Effector CD8-positive, alpha-beta T cell (primary cell): ENCODE measurements around the gene AQP12B.

Source experiments
- DNase-seq: peaks from one replicate; lab custom pipeline; 2025; lab: John Stamatoyannopoulos, UW

The AQP12B gene

DNA sequence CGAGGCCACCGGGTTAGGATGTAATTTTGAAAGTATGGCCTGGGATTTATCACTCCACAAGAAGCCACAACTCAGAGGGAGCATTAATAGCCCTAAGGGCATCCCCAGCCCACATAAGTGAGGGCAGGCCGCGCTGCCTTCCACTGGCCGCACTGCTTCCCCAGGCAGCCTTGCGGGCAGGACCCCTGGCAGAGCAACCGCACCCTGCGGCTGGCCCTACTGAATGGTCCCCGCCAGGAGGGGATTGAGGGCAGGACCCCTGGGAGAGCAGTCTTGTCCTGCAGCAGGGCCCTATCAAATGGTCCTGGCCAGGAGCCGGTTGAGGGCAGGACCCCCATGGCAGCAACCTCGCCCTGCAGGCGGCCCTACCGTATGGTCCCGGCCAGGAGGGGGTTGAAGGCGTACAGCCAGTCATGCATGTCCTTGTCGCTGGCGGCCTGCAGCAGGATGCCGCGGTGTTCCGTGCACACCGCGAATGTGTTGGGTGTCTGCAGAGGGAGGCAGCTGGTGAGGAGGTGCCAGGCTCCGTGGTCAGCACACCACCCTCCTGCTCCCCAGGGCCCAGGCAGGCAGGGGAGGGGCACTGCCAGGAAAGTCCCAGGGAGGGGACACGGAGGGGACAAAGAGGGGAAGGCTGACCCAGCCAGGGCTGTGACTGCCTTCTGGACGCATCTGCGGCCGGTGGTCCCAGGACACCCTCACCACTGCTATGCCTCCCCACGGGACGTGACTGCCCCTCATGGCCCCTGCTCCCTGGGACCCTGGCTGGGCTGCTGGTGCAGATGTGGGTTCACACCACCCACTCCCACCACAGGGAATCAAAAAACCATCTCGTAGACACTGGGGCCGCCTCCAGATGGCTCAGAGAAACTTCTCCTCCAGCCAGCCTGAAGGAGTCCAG is 35.2 kb upstream of the AQP12B start:
- no peak for DNase-seq

DNA sequence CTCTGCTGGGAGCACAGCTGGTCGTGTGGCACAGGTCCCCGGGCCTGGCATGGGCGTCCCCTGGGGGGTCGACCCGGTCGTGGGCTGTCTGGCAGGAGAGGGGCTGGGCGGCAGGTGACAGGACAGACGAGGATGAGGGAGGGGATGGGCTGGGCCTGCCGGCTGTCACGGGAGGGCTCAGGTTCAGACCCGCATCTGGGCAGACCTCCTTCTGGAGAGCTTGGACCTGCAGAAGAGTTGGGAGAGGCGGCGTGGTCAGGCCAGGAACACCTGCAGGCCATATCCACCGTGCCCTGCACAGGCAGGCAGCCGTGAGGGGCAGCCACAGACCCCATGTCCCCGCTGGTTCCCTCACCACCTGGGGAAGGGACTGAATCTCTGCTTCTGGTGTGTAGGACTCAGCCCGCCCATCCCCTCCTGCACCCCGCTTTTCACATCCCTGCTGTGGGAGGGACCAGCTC is 34.5 kb upstream of the AQP12B start:
- no peak for DNase-seq

DNA sequence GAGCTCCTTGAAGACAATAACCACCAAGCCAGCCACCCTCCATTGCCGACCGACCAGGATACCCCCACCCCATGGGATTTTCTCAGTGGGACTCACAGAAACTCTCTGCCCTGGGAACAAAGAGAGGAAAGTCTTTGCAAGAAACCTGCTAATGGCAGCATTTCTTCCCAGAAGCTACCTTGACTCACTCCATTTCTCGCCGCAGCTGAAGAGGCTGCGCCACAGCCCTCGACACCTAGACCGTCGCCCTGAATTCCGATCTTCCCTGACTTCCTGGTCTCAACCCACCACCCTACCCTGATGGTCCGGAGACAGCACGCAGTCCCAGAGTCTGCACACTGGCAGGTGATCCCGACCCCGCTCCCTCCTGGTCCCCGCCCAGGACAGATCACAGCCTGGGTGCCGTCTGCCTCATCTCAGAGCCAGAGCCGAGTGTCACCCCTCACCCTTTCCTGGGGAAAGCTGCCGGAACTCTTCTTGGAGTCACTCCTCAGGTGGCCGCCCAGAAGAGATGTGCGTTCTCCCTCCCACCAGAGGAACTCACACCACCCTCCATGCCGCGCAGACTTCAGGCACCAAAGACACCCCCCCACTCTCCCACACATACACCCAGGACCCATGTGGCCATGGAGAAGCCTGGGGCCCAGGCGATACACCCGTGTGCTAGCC is 33.6 kb upstream of the AQP12B start:
- DNase-seq: no peak

DNA sequence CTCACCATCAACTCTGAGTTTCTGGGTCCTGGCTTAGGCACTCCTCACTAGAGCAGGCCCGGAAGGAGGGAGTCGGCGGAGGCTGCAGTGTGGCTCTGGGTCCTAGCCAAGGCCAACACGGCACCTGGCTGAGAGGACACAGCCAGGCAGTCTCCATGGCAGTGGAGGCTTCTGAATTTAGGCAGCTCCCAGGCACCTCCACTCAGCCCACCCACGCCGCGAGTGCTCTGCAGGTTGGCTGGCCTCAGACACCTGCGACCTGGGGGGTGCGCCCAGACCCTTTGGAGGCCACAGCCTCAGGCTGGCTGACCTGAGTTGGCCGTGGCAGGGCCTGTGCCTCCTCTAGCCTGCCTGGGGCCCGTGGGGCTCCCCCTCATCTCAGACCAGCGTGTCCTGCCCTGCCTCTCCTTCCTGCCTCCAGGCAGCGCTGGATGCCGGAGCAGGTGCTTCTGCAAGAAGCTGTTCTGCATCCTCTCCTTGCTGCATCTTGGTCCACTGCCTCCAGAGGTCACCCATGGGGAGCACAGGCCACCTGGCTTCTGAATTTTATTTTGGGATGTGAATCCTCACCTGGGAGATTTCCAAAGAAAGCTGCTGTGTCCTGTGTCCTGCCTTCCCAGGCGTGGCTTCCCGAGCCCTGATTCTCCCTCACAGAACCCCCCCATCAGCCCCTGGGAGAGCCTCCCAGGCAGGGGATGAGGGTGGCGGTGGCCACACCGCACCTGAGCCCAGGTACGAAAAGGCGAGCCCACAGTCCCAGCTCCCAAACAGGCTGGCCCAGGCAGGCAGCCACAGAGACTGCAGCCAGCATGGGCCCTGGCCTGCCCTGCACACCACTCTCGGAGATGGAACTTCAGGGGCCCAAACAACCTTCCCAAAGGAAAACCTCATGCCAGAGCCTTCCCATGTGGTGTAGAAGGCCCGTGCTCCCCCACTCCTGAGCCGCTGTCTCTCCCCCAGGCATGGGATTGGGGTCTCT is 32.4 kb upstream of the AQP12B start:
- DNase-seq: no peak

DNA sequence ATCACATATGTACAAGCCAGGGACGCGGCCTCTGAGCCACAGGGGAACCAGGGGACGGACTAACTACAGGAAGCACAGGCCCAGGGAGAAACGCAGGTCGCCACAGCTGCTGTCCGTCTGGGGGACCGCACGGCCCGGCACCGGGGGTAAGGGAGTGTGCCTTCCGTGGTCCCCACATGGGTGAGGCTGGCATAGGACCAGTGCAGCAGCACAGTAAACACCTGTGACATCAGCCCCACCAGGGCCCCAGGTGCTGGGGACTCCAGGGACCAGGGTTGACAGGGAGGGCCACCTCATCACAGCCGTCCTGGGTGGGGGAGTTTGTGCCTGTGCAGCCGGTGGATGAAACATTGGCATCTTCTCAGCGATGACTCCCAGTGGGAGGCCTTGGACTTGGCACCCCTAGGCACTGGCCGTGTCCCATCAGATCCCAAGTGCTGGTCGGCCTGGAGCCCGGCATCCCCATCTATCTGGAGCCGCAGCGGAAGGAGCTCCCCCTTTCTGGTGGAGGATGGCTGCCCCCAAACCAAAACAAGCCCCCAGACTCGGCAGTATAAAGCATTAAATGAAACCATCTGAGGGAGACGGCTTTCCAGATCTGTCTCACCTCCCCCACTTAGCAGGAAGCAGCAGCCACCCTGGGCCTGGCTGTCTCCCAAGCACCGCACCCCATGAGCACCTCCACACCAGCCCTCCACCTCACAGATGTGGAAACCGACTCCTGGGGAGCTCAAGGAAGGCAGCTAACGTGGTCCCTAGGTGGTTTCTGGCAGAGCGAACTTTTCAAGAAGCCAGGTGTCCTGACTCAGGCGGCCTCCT is 31.5 kb upstream of the AQP12B start:
- DNase-seq: no peak

DNA sequence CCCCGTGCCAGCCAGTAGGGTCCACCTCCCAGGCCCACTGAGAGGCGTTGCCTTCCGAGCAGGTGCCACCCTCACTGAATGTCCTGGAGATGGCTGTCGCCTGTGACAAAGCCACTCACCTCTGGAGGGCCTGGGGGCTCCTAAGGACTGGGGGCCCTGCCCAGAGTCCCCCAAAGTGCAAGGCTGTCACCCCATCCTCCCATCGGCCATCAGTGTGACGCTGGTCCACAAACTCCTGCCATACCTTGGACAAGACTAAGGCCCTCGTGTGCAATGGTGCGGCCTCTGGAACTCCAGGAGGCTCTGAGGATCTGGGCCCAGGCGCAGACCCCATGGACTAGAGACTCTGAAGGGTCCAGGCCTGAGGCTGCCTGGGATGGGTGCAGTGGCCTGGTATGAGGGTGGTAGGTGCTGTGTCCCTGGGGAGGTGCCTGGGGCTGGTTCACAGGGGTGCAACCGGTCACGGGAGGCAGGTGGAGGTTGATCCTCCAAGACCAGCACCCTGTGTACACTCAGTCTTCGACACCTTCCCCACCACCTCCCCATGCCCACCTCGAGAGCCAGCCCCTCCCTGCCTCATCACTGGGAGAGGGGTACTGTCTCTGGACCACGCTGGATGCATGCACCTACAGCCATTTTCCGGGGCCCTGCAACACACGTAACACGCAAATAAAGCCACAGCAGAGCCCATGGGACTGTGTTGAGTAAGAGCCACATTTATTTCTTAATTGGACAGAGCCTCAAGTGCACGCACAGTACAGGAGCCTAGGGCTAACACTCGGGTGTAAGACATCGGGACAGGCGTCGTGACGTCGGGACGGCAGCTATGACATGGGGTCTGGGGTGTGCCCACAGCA is 30.6 kb upstream of the AQP12B start:
- DNase-seq: no peak

DNA sequence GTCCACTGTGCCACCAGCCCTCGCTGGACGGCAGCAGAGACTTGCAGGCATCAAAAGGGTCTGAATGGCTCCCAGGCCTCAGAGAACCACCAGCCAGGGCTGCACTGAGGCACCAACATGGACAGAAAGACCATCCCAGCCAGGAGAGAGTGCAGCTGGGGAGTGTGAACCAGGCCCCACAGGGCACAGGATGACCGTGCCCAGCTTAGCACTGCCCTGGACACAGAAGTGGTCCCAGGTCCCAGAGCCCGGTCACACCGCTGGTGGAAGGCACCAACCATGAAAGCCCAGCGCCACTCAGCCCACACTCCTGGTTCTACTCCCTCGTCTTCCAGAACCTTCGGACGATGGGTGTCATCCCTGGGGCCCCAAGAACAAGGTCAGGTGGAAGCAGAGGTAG is 29.4 kb upstream of the AQP12B start:
- DNase-seq: no peak

DNA sequence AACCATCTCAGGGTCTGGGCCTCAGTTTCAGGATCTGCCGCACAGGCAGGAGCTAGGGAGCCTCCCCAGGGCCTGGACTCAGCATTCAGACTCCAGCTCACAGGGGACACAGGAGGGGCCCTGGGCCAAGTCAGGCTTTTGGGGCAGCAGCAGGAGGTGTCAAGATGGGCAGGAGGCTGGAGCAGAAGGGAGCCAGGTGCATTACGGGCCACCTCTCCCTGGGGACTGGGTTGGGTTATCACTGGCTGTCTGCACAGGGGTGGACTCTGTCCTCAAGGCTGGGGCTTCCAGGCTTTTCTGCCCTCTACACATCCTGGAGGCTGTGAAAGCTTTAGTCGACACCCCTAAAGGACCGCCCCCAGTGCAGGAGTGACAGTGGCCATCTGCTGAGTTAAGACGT is 29.0 kb upstream of the AQP12B start:
- no peak for DNase-seq

DNA sequence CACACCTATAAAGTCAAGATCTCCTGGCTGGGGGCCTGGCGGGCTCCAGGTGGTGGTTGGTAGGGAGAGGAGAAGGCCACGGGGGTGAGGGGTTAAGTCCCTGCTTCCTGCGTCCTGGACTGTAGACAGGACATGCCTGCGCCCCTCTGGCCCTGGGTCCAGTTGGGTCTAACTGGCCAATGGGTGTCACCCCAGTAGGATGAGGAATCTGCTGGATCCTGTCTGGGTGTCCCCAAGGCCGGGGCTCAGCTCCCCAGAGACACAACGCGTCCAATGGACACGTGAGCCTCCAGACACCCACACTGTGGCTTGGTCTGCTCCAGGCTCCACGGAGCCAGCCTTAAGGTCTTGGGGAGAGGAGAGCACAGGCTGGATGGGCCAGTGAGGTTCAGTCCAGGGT is 28.6 kb upstream of the AQP12B start:
- no peak for DNase-seq

DNA sequence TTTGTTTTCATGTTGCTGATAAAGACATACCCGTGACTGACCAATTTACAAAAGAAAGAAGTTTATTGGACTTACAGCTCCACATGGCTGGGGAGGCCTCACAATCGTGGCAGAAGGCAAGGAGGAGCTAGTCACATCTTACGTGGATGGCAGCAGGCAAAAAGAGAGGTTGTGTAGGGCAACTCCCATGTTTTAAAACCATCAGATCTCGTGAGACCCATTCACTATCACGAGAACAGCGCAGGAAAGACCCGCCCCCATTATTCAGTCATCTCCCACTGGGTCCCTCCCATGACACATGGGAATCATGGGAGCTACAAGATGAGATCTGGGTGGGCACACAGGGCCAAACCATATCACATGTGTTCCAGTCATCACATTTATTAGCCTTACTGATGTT is 25.8 kb upstream of the AQP12B start:
- DNase-seq: no peak

DNA sequence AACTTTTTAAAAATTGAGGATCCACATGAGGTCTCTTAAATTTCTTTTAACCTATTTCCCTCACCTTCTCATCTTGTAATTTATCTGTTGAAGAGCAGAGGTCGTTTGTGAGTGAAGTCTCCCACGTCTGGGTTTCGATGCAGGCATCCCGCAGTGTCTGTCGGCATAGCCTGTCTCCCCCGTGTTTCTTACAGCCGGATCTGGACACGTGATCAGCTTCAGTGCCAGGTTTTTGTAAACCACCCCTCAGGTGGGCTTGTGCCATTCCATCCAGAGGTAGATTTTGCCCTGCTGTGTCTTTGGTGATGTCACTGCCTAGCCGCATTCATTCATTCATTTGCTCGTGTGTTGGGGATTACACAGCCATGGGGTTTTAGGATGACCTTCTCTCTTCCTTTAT is 25.1 kb upstream of the AQP12B start:
- no peak for DNase-seq

DNA sequence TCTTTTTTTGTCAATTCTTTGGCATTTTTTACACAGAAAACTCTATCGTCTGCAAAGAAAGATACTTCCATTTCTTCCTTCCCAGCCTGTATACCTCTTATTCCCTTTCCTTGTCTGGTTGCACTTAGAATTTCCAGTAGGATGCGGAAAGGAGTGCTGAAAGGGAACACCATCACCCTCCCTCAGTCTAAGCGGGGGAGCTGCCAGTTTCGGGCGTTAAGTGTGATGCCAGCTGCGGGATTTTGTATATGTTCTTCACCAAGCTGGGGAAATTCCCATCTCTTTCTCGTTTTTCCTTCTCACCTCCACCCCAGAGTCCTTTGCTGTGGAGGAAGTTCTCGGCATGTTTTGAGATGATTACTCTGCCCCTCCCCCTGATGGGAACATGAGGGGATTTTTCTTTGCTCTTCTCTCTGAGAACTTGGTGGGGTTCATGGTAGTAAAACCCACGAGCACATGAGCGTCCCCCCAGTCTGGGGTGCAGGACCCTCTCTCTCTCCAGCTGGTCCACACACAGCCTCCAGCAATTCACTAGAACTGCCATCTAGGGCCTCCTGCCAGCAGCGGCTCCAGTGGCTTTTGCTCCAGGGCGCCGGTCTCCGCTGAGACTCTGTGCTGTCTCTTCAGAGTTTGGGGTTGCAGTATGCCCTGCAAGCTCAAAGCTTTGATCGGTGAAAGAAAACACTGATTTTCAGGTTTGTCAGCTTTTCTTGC is 24.5 kb upstream of the AQP12B start:
- no peak for DNase-seq

DNA sequence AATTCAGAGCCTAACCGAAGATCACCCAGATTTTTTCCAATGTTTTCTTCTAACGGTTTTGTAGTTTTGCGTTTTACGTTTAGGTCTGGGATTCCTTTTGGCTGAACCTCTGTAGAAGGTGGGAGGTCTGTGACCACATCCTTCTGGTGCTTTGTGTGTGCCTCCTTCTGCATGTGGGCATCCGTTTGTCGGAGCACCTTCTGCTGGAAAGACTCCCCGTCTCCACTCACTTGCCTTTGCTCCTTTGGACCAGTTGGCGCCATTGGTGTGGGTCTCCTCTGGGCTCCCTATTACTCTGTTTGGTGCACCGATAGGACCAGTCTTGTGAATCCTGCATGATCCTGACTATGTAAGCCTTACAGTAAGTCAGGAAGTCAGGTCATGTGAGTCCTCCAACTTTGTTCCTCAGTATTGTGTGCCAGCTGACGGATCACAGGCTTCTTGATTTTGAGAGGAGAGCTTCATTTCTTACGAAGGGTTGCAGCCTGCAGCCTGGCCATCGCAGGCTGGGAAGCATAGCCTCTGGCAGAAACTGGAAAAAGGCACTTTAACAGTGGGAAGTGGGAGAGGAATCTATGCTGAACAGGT is 22.6 kb upstream of the AQP12B start:
- DNase-seq: no peak

DNA sequence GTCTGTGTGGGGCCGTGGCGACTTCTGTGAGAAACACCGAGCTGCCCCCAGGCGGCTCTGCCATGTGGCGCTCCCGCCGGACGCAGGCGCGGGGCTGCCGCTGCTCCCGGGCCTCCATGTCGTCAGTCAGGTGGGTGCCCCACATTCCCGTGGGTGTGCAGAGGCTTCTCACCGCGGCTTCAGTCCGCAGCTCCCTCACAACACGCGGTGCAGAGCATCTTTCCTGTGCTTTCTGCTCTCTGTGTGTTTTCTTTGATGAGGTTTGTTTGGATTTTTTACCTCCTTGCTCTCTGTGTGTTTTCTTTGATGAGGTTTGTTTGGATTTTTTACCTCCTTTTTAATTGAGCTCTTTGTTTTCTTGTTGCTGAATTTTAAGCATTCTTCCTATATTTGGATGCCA is 22.0 kb upstream of the AQP12B start:
- DNase-seq: no peak

DNA sequence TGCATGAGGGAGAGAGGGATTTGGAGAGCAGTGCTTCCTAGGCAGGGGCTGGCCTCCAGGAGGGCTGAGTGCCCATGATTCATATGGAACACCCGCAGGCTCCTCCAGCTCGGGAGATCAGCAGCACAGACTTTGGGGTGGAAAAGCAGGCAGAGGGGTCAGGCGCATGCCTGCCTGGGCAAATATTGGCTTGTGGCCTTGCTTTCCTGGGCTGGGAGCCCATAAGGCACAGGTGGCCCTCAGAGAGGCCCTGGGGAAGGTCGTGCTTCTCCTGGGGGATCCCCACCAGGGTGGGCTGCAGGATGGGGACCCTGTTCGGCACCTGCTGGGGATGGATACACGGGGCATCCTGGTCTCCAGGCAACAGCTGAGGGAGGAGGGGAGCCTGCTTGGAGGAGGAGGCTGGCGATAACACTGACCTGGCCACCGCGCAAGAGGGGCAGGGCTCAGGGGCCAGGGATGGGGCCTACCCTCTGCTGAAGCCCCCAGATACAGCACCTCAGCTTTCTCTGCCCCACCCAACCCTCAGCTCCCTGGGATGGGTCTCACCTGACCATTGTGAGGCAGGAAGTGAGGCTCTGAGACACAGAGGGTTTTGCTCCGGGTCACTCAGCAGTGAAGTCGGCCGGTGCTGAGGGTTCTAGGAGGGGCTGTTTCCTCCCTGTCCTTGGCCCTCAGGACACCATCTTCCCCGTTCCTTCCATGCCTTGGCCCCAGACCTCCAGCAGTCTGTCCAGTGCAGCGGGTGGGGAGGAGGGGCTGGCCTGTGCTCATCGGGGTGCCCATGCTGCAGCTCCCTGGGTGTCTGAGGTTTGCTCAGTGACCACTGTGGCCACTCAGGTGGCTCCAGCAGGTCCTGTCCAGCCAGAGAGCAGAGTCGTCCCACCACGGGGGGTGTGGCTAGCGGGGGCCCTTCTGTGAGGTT is 21.0 kb upstream of the AQP12B start:
- no peak for DNase-seq

DNA sequence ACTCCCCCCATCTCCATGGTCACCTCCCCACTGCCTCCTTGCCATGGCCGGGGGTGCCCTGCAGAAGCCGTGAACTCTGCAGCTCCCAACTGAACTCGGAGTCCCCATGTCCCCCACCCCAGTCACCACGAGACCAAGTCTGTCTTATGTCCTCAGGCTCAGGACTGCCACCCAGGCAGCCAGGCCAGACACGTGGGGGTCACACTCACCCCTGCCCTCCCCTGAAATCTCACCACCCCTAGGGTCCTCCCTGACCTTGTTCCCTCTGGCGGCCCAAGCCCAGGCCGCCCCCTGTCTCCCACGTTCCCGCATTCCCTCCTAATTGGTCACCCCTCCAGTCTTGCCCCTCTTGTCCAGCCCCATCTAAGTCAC is 19.9 kb upstream of the AQP12B start:
- DNase-seq: no peak

DNA sequence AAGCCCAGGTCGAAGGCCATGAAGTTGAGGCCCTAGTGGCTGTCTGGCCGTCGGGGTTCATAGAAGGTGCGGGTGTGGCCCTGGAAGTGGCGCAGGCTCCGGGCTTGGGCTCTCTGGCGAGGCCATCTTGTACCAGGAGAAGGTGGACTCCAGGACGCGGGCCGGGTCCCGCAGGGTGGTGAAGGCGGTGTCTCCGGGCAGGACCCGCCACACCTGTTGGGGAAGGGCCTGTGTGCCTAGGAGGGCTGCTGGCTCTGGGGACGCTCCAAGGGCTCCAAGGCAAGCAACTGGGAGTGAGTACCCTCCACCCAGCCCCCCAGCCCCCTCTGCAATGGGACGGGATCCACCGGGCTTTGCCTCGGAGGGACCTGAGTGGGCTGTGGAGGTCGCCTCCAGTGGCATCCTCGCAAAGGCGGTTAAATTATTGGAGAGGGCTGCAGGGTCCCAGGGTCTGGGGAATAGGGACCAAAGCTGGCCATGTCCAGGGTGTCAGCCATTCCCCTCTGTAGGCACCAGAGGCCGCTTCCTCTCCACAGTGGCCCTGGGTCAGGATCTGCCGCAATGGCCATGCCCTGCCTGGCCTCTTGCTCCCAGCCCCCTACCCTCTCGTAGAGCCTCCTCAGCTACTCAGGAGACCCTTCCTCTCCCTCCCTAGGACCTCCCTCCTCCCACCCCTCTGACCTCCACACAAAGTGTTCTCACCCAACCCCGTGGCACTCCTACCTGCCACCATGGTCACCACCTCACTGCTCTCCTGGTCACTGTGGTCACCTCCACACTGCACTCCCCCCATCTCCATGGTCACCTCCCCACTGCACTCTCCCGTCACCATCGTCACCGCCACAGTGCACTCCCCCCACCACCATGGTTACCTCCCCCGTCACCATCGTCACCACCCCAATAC is 19.3 kb upstream of the AQP12B start:
- no peak for DNase-seq
